Transverse colon (tissue), 4 donors: ENCODE results near the gene MACROD1. TPM values are rescaled to one million over a fixed set of nuclear protein-coding genes. Genes with fewer than 3 reads are reported as not detected.

Experiments
- DNase-seq: peaks from one replicate; pipeline ENCODE4 v3.0.0-alpha.2; 2019
- H3K27ac ChIP-seq, 4 donors: fragments of 200-600 bp; sonication (generic); 2 replicates each; pipeline ENCODE4 v1.5.1; 2016 to 2018; ENCODE audit warnings: inconsistent platforms in 4 of 4
- H3K27me3 ChIP-seq: fragments of 200-600 bp; sonication (generic); 2 replicates; pipeline ENCODE4 v1.5.1; 2017; ENCODE audit warnings: inconsistent platforms
- H3K36me3 ChIP-seq, 4 donors: fragments of 200-600 bp; sonication (generic); 2 replicates each; pipeline ENCODE4 v1.5.1; 2017 to 2019; ENCODE audit warnings: inconsistent platforms in 4 of 4
- H3K4me1 ChIP-seq, 4 donors: fragments of 200-600 bp; sonication (generic); 2 replicates each; pipeline ENCODE4 v1.5.1; 2017 to 2020; ENCODE audit warnings: inconsistent platforms in 4 of 4
- H3K4me3 ChIP-seq, 4 donors: fragments of 200-600 bp; sonication (generic); 1 replicate in 1 of 4; 2 replicates in 3 of 4; pipeline versions ENCODE4 v1.5.1 to v1.6.1; 2017 to 2019; ENCODE audit warnings: inconsistent platforms in 4 of 4
- H3K9me3 ChIP-seq, 2 donors: fragments of 200-600 bp; sonication (generic); 2 replicates each; pipeline ENCODE4 v1.5.1; 2017 to 2019; ENCODE audit warnings: inconsistent platforms in 2 of 2
- EP300 ChIP-seq: sonication (generic); formaldehyde crosslinking; IDR thresholded peaks from one replicate; pipeline ENCODE4 v1.6.1; 2017; ENCODE audit warnings: antibody characterized with exemption, low read depth
- POLR2A ChIP-seq: fragments of 450-650 bp; IDR thresholded peaks from one replicate; pipeline ENCODE4 v1.6.1; 2016; ENCODE audit warnings: antibody characterized with exemption, mild to moderate bottlenecking, moderate library complexity
- POLR2AphosphoS5 ChIP-seq, 3 donors: sonication (generic); formaldehyde crosslinking; IDR thresholded peaks; one replicate each; pipeline ENCODE4 v1.6.1; 2016; ENCODE audit warnings: antibody characterized with exemption in 3 of 3
- WGBS, 2 donors: methylation state at CpG; one replicate each; pipeline ENCODE4 v1.1.5; 2018; ENCODE audit warnings: low coverage in 1 of 2; 5-methylcytosine and 5-hydroxymethylcytosine counted together
- in situ Hi-C, 4 donors: fragments of 200-750 bp; cut with MboI; loops; one replicate each; pipeline versions ENCODE4 v1.15.0 to v1.15.1; 2017; ENCODE audit warnings: low sequenced_read_pairs in 3 of 4, low pct_ligation_motif_present in 1 of 4, low pct_unique_long_range_greater_than_20kb in 1 of 4
- intact Hi-C: fragments of 100-400 bp; cut with DNase I; formaldehyde crosslinking; loops from one replicate; pipeline ENCODE4 v1.15.1; 2023; ENCODE audit warnings: low total_unique reads
- total RNA-seq, 4 donors: library from RNA; depleted of rRNA; stranded (reverse); fragments of >200 nt; gene quantifications; one replicate each; pipeline ENCODE4 v1.1.0, GENCODE V29; 2016
- TF ChIP-seq, protein P1 (sequence below), 5 experiments: fragments of 200-600 bp in 3 of 5; fragments of 450-650 bp in 2 of 5; sonication (generic) in 3 of 5; IDR thresholded peaks; 1 replicate in 2 of 5; 2 replicates in 3 of 5; pipeline ENCODE4 v1.5.1; 2016 to 2017; ENCODE audit warnings: antibody characterized with exemption in 5 of 5, inconsistent platforms in 3 of 5, mild to moderate bottlenecking in 2 of 5, moderate library complexity in 1 of 5

The MACROD1 gene
- total RNA-seq, 4 donors from 2014 or later: 42.9 to 50.7 (median 50.1) TPM

GRCh38 chr11:64139049-64139448 lies 26.9 kb downstream of the MACROD1 start:
- in situ Hi-C loops (no loop called here), intact Hi-C loops (no loop called here)
- whole genome bisulfite sequencing, 2 donors: 91% methylated on average over 11 of the region's 15 CpGs; no CpG with 5 or more reads in 1 of the 2 donors
- no peaks in the 10 kb centered on the region for H3K9me3 ChIP-seq
- no peak for TF ChIP-seq POLR2A
- no peak for TF ChIP-seq EP300
- TF ChIP-seq POLR2AphosphoS5 (IDR thresholded peaks at IDR 0.05): no peak
- TF ChIP-seq, protein P1, sequence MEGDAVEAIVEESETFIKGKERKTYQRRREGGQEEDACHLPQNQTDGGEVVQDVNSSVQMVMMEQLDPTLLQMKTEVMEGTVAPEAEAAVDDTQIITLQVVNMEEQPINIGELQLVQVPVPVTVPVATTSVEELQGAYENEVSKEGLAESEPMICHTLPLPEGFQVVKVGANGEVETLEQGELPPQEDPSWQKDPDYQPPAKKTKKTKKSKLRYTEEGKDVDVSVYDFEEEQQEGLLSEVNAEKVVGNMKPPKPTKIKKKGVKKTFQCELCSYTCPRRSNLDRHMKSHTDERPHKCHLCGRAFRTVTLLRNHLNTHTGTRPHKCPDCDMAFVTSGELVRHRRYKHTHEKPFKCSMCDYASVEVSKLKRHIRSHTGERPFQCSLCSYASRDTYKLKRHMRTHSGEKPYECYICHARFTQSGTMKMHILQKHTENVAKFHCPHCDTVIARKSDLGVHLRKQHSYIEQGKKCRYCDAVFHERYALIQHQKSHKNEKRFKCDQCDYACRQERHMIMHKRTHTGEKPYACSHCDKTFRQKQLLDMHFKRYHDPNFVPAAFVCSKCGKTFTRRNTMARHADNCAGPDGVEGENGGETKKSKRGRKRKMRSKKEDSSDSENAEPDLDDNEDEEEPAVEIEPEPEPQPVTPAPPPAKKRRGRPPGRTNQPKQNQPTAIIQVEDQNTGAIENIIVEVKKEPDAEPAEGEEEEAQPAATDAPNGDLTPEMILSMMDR (IDR thresholded peaks at IDR 0.05): no peak
- no peak overlapping the region for H3K4me3 ChIP-seq
- H3K4me1 ChIP-seq: no peaks in the 10 kb centered on the region
- H3K27me3 ChIP-seq: no peaks in the 10 kb centered on the region
- H3K36me3 ChIP-seq: no peaks in the 10 kb centered on the region
- no peak for DNase-seq
- H3K27ac ChIP-seq: no peak overlapping the region

DNA sequence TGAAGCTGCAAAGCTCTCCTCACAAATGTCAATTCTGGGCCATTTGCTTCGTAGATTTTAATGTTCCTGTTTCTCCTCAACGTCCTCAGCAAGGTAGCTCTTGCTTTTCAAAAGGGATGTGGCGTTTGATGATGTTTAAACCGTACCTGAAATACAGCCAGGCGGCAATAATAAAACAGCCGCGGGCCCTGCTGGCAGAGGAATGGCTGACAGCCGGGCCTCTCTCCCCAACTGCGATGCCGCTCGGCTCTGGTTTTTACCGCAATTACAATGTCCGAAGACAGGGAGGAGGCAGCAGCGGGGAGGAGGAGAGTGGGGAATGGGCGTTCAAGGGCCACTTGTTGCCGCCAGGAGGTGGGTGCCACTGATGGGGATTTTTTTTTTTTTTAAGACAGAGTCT lies 27.5 kb downstream of the MACROD1 start:
- no peaks in the 10 kb centered on the region for H3K9me3 ChIP-seq
- in situ Hi-C loops (no loop called here), intact Hi-C loops (no loop called here)
- H3K4me3 ChIP-seq: no peak overlapping the region
- no peaks in the 10 kb centered on the region for H3K4me1 ChIP-seq
- 80% methylated on average over 3 to 16 of the region's 16 CpGs for WGBS, 2 donors
- no peaks in the 10 kb centered on the region for H3K27me3 ChIP-seq
- TF ChIP-seq POLR2A: no peak
- TF ChIP-seq POLR2AphosphoS5 (IDR thresholded peaks at IDR 0.05): no peak
- TF ChIP-seq, protein P1 (IDR thresholded peaks at IDR 0.05): no peak
- TF ChIP-seq EP300: no peak
- H3K27ac ChIP-seq: no peak overlapping the region
- no peaks in the 10 kb centered on the region for H3K36me3 ChIP-seq
- no peak for DNase-seq

DNA sequence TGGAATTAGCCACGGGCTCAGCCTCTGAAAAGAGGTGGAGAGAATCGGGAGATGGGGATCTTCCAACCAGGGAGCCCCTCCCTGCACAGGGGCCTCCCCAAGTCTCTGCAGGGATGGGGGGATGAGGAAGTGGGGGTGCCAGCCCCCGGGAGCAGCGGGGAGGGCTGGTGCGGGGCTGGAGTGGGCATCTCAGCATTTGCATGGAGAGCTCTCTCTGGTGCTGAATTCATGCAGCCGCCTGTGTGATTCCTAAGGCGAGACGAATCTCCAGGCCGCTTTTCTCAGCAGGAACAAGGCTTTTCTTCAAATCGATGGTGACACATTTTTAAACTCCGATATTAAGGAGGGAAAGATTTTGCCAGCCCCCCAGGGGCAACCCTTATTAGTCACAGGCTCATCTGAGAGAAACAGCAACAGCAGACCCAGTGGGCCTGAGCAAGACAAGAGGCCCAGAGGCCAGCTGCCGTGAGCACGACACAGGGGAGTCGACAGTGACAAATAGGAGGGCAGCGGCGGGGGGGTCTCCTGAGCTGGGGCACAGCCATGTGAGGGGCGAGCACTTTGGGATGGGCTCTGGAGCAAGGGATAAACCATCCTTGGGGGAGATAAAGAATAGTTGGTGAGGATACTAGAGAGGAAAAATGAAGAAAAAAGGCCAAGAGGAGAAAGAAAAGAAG lies 29.0 kb downstream of the MACROD1 start:
- H3K36me3 ChIP-seq: no peaks in the 10 kb centered on the region
- intact Hi-C loops (no loop called here), in situ Hi-C loops (no loop called here)
- 81 to 85% methylated on average over 10 to 17 of the region's 17 CpGs for WGBS, 2 donors
- no peaks in the 10 kb centered on the region for H3K9me3 ChIP-seq
- H3K4me1 ChIP-seq: no peaks in the 10 kb centered on the region
- H3K4me3 ChIP-seq: no peak overlapping the region
- no peaks in the 10 kb centered on the region for H3K27me3 ChIP-seq
- TF ChIP-seq POLR2AphosphoS5 (IDR thresholded peaks at IDR 0.05) (no peak), POLR2A (no peak), EP300 (no peak)
- TF ChIP-seq, protein P1 (IDR thresholded peaks at IDR 0.05): no peak
- H3K27ac ChIP-seq: no peak overlapping the region
- no peak for DNase-seq

- TF ChIP-seq POLR2A (no peak), EP300 (no peak), POLR2AphosphoS5 (IDR thresholded peaks at IDR 0.05) (no peak)
- TF ChIP-seq, protein P1 (IDR thresholded peaks at IDR 0.05): no peak
- no peak overlapping the region for H3K4me3 ChIP-seq
- 94% methylated on average over 17 of the region's 17 CpGs; no CpG with 5 or more reads in 1 of the 2 donors for WGBS, 2 donors
These were observed 30.2 kb downstream of the MACROD1 start for GRCh38 chr11:64135711-64136110.

More at GRCh38 chr11:64135711-64136110, 30.2 kb downstream of the MACROD1 start:
- no peak for DNase-seq
- Histone ChIP-seq H3K4me1 (no peaks in the 10 kb centered on the region), H3K27me3 (no peaks in the 10 kb centered on the region), H3K36me3 (no peaks in the 10 kb centered on the region), H3K9me3 (no peaks in the 10 kb centered on the region), H3K27ac (no peak overlapping the region)
- intact Hi-C loops: no loop called here
- in situ Hi-C loops: no loop called here
